Endothelial cell of umbilical vein (primary cell): Measurements from ENCODE around the gene NECAB2.

Experiments
- CTCF ChIP-seq, 2 donors: IDR thresholded peaks; 1 replicate in 1 of 2; 2 replicates in 1 of 2; pipeline ENCODE4 v1.5.1; 2011; ENCODE audit warnings: low read length in 2 of 2, mild to moderate bottlenecking in 2 of 2, moderate library complexity in 2 of 2, control low read depth in 1 of 2, inconsistent platforms in 1 of 2, low read depth in 1 of 2; ENCODE audit not compliant: insufficient read depth in 1 of 2; ENCODE audit errors: extremely low read depth in 1 of 2
- EZH2 ChIP-seq: IDR thresholded peaks from 2 replicates; pipeline ENCODE4 v1.6.1; 2012; ENCODE audit warnings: borderline replicate concordance, low read depth, mild to moderate bottlenecking, moderate library complexity, low read length, inconsistent platforms; ENCODE audit not compliant: severe bottlenecking
- GATA2 ChIP-seq: IDR thresholded peaks from 2 replicates; pipeline ENCODE4 v1.7.0; 2011; ENCODE audit warnings: low read depth, mild to moderate bottlenecking, moderate library complexity, mixed read lengths, low read length; ENCODE audit not compliant: insufficient read length, insufficient read depth
- JUN ChIP-seq: IDR thresholded peaks from 2 replicates; pipeline ENCODE4 v1.6.1; 2011; ENCODE audit warnings: borderline replicate concordance, low read depth; ENCODE audit not compliant: insufficient read length, insufficient read depth
- MYC ChIP-seq: IDR thresholded peaks from one replicate; pipeline ENCODE4 v1.6.1; 2011; ENCODE audit warnings: mild to moderate bottlenecking, low read depth, low read length
- POLR2A ChIP-seq: IDR thresholded peaks from 2 replicates; pipeline ENCODE4 v1.6.1; 2012; ENCODE audit warnings: low read depth, mild to moderate bottlenecking, control low read depth, low read length
- POLR2AphosphoS5 ChIP-seq: IDR thresholded peaks from 2 replicates; pipeline ENCODE4 v1.6.1; 2012; ENCODE audit warnings: low read depth, mild to moderate bottlenecking, control low read depth, low read length, moderate library complexity; ENCODE audit not compliant: insufficient read depth
- TF ChIP-seq, protein P1 (sequence below): IDR thresholded peaks from 2 replicates; pipeline ENCODE4 v1.6.1; 2011; ENCODE audit not compliant: insufficient read depth, insufficient read length

DNA sequence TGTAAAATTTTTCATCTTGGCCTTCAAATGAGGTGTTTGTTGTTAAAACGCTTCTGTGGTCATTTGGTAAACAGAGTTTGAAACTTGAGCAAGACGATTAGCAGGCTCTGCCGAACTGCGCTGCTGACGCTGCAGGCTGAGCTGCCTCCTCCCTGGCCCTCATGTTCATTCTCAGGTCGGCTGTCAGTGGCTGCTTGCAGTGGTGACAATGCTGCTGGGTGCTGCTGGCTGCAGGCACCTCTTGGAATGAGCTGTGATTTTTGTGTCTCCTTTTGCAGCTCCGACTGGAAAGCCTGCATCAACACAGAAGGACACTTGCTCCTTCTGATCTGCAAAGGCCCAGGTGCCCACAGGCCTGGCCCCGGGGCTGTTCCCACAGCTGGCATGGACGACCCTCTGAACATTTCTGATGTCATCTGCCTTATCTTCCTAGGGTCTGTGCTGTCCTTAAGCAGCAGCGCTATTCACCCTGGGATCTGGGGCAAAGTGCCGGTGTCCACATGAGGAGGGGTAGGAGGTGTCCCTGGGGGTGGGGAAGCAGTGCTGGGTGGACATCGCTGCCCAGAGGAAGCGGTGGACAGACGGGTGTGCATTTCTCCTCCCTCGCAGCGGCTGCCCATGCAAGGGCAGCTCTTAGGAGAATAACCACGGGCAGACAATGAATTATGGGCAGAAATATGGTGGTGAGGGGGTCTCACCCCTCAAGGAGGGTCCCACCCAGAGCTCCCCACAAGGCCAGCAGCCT is 38.1 kb upstream of the NECAB2 start:
- no peak for TF ChIP-seq POLR2A
- no peak for TF ChIP-seq CTCF (IDR thresholded peaks at IDR 0.05; ENCODE audit: extremely low read depth in 1 of 2, insufficient read depth in 1 of 2, low read depth in 1 of 2, low read length in 2 of 2)
- TF ChIP-seq, protein P1, sequence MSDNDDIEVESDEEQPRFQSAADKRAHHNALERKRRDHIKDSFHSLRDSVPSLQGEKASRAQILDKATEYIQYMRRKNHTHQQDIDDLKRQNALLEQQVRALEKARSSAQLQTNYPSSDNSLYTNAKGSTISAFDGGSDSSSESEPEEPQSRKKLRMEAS = no peak
- no peak for TF ChIP-seq EZH2
- TF ChIP-seq POLR2AphosphoS5 = no peak
- TF ChIP-seq JUN = no peak
- no peak for TF ChIP-seq MYC
- no peak for TF ChIP-seq GATA2
